ENCODE results near the gene SHANK1.

The SHANK1 gene

DNA sequence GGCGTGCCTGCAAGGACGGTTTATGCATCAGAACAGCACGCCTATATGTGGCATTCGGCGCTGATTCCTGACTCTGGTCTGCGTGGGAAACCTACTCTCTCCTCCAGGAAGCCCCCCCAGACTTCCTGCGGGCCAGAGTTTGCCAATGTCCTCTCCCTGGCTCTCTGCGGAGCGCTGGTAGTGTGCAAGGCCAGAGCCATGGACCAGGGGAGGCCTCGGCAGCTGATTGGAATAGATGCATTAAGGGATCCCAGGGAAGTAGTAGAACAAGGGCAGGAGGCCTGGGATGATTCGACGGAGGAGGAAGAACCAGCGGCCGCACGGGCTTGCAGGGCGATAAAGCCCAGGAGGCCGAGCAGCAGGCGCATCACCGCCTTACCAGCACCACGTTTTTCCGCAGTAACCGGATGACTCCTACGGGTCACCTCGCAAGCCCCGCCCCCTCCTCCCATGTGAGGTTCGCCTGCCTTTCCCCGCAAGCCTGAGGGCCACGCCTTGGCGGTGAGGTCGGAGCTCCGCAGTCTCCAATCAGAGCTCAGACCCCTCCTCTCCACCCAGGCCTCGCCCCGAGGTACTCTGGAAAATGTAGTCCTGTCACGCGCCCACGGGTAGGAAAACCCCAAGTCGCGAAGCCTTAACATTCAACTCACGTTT lies 8.6 kb upstream of the SHANK1 start:
- peak; percentile 73 to 78 for DNase-seq (ENCODE audit: low read depth in 2 of 2)

DNA sequence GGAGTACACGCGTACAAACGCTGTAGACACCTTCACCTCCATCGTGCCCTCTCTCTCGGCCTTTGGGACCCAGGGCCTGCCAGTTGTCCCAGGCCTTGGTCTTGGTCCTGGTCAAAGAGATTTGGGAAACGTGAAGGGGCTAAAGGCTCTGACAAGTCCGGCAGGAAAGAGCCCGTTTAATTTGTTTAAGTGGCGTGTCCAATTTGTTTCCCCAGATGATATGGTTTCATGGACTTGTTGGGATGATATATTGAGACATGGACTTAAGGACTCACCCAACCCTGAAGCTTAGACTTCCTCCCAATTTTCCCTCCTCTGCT lies 6.3 kb upstream of the SHANK1 start:
- DNase-seq (ENCODE audit: low read depth in 2 of 2) = no peak

DNA sequence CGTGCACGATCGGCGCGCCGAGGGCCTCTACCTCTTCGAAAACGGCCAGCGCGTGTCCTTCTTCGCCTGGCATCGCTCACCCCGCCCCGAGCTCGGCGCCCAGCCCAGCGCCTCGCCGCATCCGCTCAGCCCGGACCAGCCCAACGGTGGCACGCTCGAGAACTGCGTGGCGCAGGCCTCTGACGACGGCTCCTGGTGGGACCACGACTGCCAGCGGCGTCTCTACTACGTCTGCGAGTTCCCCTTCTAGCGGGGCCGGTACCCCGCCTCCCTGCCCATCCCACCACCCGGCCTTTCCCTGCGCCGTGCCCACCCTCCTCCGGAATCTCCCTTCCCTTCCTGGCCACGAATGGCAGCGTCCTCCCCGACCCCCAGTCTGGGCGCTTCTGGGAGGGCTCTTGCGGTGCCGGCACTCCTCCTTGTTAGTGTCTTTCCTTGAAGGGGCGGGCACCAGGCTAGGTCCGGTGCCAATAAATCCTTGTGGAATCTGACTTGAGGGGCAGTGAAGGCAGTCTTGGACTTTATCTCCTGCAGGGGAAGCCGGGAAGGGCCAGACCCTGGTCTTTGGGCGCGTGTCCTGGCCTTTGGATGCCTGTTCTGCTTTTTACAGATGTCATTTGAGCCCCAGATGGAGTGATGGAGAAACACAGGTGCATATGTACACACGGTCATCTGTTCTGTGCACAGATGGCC lies 5.8 kb upstream of the SHANK1 start:
- DNase-seq (ENCODE audit: low read depth in 2 of 2) = no peak

DNA sequence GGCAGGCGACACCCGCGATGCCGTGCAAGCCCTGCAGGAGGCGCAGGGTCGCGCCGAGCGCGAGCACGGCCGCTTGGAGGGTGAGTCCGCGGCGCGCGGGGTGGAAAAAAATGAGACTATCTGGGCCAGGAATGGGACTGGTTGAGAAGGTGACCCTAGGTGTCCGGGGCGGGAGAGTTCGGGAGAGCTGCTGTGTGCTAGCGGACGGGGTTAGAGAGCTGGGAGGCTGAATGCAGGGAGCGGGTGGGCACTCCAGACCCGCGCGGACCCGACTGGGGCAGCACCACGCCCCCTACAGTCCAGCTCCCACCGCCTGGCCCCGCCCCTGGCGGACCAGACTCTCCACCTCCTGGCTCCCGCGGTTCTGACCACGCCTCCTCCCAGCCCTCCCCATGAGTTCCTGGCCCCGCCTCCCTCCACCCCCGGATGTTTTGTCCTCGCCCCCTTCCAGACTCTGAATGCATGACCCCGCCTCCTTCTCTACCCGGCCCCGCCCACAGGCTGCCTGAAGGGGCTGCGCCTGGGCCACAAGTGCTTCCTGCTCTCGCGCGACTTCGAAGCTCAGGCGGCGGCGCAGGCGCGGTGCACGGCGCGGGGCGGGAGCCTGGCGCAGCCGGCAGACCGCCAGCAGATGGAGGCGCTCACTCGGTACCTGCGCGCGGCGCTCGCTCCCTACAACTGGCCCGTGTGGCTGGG lies 5.1 kb upstream of the SHANK1 start:
- DNase-seq (ENCODE audit: low read depth in 2 of 2) = peak; percentile 94 to 98

DNA sequence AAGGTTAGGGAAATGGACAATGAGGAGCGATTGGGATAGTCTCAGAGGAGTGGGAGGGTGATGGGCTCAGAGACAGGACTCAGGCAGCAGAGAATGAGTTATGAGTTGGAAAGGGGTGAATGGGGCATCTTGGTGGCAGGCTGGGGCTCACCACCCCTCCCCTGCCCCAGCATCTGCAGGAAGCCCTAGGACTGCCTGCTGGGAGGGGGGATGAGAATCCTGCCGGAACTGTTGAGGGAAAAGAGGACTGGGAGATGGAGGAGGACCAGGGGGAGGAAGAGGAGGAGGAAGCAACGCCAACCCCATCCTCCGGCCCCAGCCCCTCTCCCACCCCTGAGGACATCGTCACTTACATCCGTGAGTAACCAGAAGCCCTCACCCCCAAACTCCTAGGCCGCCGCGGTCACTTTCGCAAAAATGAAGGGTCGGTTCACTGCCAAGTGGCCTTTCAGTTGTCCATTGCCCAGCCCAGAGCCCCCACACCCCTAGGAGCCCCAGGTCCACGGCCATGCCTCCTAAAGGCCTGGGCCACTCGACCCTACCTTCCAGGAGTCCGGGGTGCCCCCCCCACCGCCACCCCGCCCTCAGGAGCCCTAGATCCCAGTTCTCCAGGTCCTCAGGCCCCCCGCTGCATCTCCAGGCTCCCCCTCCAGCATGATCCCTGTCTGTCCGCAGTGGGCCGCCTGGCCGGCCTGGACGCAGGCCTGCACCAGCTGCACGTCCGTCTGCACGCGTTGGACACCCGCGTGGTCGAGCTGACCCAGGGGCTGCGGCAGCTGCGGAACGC lies 4.3 kb upstream of the SHANK1 start:
- no peak for DNase-seq (ENCODE audit: low read depth in 2 of 2)

DNA sequence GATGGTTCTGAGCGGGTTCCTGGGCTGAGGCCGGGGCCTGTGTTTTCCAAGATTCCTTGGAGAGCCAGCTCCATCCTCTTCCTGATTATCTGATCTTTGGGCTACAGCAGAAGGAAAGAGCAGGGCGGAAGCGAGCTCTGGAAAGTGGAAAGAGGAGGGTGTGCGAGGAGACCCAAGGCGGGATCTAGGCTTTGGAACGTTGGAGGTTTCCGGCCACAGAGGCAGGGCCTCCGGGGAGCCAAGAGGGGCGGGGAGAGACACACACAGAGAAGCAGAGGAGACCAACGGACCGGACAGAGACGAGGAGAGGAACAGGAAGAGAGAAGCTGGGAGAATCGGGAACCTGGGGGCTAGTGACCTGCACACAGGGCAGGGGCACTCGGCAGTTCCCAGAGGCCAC lies 3.5 kb upstream of the SHANK1 start, which contains the start of gene CLEC11A:
TSS of gene CLEC11A (plus strand) at position 296 of the 400 bp plus-strand sequence. CDS start 162 bp downstream, outside the sequence.
- no peak for DNase-seq (ENCODE audit: low read depth in 2 of 2)

DNA sequence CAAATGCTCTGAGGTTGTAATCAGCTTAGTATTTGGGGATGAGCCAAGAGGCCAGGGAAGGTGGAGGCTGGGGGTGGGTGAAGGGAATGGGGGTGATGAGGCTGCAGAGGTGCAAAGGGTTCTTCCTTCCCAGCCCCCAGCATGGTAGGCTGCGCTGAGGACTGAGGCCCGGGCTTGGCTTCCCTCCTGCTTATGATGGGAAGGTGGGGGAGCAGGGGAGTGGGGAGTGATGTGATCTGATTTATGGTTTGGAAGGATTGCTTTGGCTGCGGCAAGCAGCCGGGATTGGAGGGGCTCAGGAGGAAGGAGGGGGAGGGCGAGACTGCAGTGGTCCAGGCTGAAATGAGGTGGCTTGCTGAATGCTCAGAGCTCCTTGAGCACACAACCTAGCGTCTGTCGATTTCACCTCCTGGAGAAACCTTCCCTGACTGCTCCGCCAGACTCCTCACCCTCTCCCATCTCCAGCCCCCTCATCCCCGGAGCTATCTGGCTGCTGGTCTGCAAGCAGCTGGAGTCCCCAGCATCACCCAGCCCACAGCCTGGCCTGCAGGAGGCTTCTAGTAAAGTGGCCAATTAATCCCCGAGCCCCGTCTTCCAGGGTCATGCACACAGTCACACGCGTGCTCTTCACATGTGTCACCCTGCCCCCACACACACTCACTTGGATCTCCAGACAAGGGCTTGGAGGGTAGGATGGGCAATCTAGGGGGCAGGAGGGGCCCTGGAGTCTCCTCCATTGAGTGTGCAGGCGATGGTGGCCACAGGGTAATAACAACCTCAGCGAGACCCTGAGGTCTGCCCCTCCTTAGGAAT lies 2.8 kb upstream of the SHANK1 start:
- no peak for DNase-seq (ENCODE audit: low read depth in 2 of 2)

DNA sequence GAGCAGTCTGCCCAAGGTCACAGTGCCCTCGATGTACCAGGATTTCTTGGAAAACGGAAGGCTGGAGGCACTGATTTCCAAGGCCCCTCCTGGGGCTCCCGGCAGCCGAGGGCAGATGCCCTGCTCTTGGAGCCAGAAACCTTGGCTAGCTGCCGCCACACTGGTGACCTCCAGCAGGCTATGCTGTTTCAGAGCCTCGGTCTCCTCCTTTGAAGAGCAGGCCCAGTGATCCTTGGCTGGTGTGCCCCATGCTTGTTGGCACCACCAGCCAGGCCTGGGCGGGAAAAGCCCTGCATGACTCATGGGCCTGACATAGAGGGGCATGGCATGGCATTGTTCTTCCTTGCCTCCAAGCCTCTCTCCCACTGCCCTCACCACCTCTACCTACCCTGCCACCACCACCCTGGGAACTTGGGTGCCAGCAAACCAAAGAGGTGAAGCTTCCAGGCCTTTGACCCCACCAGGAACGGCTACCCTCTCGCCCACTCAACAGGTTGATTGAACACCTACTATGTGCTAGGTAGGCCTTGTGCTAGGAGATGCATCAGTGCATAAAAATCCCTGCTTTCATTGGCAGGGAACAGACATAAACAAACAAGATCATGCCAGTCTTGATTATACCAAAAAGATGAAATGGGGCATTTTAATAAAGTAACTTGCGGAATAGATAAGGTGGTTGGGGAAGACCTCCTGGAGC lies 2.0 kb upstream of the SHANK1 start:
- DNase-seq (ENCODE audit: low read depth in 2 of 2) = no peak

DNA sequence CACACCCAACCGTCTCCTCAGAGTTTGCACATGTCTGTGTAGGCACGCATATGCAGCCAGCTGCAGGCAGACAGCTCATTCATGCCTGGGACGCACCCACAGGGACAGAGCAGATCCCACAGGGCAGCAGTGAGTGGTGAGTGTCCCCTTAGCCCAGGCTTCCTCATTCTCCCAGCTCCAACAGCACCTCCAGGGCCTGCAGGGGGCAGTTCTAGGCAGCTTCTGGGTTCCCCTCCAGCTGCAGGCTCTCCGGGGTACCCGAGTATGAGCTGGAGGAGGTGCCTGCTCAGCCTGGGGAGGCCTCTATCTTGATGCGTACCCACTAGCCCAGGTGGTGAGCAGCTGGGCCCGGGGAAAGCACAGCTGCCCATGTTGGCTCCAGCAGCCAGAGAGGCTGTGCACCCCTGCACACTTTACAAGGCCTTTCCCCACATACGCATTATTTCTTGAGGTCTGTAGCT lies 1.3 kb upstream of the SHANK1 start:
- no peak for DNase-seq (ENCODE audit: low read depth in 2 of 2)

DNA sequence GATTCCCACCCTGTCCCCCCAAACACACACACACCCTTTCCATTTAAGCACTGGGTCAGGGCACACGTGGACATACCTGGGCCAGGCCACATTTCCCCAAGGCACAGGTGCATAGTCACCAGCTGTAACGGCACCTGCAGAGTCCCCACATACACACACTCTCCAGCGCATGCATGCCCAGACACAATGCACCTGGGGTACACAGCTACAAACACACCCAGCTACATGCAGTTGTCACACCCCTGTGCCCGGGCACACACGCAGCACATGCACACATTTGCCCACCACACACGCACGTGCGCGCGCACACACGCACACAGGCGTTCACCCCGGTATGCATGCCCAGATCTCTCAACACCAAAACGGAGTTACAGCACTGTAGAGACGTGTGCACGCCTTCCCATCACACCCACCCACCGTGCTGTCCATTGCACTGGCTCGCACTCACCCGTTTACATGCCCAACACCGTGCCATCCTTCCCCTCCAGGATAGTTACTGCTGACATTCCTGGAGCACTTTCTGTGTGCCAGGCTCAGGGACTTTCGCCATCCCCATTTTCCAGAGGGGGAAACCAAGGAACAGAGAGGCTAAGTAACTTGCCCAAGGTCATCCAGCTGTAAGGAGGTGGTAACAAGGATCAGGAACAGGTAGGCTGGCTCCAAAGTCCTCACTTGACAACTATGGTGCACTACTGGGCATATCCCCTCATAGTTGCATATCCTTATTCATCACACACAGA lies 749 bp upstream of the SHANK1 start:
- DNase-seq (ENCODE audit: low read depth in 2 of 2) = no peak

DNA sequence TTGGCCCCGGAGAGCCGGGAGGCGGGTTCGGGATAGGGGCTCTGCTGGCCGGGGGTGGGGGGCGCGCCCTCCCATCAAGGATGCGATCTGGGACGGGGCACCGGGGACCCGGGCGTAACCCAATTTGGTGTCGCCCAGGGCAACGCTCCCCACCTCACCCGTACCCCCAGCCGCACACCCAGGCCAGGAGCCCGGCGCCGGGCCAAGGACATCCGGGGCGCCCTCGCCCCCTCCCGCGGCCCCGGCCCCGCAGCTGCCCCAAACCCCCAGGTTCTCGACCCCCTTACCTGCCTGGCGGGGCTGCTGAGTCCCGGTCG lies 525 bp downstream of the SHANK1 start:
- DNase-seq (ENCODE audit: low read depth in 2 of 2) = no peak

DNA sequence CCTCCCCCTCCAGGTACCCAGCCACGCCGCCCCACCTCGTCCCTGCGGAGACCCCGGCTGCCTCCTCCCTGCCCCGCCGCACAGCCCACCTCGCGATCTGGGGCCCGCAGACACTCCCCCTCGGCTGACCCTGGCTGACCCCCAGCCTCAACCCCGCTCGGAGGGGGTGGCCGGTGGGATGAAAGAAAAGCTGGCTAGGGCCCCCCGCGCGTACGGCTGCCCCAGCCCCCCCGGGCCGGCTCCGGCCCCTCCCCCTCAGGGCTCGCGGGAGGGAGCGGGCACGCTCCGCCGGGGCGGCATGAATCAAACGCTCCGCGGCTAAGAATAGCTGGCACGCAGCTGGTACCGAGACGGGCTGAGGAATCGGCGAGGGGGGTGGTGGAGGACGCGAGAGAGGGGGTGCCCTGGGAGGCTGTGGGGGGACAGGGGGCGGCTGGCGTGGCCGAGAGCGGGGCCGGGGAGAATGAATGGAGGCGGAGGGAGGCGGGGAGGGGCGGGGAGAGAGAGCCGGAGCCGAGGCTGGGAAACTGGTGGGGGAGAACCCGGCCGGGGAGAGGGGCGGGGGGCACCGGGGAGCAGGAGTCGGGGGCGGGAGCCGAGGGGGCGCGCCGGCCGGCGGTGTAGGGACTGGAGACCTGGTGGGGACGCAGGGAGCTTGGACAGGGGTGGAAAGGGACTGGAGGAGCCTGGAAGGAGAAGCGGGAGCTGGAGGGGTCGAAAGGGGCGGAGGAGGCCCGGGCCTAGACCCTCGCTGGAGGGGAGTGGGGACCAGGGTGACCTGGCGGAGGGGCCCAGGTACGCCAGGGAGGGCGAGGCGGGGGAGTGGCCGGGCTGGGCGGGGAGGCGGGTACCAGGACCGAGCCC lies 1.1 kb downstream of the SHANK1 start:
- no peak for DNase-seq (ENCODE audit: low read depth in 2 of 2)

DNA sequence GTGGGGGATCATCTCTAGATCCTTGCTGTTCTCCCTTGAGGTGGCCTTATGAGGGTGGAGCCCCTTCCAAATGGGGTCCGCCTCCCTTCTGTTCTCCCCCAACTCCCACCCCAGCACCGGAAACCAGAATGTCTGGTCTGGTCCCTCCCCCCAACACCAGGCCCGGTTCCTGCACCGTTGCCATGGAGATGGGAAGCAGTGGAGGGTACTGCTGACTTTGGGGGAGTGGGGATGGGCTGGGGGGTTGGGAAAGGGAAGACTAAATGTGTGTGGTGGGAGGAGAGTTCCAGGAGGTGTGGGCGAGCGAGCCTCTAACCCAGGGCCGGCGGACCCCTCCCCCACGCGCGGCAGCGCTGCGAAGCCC lies 1.7 kb downstream of the SHANK1 start:
- DNase-seq (ENCODE audit: low read depth in 2 of 2) = no peak

DNA sequence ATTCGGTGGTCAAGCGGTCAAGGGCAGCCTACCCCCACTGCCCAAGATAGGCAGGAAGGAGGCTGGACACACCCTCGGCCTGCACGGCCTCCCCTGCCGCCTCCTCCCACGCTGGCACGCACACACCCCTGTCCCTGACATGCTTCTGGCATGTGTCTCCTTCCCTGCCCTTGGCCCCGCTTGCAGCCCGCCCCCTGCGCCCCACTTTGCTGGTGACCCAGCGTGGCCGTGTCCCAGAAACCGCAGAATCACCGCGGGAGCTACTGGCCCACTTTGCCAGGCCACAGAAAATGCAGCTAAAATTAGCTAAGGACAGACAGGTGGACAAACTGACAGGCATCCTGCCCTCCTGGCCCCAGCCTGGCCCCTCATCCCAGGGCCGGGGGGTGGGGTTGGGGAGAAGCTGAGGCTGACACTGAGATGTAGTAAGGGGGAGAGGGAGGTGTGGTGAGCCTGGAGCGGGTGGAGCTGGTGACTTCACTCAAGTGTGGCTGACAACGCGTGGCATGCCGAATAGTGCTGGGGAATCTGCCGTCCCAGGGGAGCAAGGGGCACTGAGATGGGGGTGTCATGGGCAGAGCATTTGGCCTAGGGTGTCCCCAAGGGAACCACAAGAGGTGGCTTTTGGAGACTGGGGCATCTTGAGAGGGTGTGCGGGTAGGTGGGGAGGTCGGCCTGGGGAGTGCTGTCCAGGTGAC lies 2.4 kb downstream of the SHANK1 start:
- no peak for DNase-seq (ENCODE audit: low read depth in 2 of 2)

DNA sequence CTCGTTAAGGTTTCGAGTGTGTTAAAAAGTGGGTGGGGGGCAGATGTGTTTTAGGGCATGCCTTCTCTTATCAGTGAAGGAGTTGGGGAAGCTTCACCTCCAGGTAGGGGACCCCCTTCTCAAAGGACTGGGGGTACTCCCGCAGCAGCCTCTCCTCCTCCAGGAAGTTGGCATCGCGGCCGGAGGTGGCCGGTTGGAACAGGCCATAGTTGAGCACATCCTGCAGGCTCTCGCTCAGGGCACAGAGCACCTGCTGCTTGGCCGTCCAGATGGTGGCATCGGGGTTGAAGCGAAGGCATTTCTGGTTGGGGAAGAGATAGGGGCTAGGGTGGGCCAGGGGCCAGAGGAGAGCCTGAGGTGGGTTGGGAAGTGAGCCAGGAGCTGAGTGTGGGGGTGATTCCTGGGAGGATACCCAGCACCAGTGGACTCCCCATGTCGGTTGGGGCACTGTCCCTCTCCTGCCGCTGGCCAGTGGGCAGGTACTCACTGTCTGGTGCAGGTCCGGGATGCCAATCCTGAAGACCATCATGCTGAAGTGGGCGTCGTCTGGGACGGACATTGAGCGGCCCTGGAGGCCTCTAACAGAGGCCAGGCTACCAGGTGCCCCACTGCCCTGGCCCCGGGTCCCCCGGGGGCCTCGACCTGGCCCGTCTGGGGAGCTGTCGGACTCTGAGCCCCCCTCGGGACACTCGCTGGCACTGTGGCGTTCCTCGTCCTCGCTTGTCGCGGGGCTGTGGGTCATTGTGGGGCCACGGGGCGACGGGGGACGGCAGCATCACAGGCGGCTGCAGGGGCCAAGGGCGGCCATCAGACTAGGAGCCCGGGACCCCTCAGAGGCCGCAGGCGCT lies 3.2 kb downstream of the SHANK1 start:
- no peak for DNase-seq (ENCODE audit: low read depth in 2 of 2)

DNA sequence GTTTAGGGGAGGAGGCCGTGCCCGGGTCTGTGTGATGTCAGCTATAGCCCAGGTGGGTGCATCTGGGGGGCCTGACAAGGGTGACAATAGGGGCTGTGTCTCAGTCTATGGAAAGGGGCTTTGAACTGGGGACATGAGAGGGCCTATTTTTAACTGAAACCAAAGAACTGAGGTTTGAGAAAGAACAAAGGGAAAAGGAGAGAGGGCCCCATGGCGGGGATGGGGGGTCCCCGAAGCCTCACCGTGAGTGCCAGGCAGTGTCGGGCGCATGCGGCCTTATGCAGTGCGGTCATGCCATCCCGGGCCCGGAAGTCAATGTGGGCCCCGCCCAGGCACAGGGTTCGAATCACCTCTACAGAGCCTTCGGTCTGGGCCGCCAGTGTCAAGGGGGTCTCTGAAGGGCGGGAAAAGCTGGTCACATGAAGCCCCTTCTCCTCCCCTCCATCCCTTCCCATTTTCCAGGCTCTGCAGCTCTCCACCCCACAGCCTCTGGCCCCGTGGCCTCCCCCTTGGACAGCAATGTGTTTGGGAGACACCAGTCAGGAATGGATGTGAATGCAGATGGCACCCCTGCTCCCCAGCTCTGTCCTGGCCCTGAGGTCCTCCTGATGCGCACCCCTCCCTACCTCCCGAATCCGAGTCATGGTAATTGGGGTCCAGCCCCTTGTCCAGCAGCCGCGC lies 5.9 kb downstream of the SHANK1 start:
- DNase-seq (ENCODE audit: low read depth in 2 of 2) = no peak

DNA sequence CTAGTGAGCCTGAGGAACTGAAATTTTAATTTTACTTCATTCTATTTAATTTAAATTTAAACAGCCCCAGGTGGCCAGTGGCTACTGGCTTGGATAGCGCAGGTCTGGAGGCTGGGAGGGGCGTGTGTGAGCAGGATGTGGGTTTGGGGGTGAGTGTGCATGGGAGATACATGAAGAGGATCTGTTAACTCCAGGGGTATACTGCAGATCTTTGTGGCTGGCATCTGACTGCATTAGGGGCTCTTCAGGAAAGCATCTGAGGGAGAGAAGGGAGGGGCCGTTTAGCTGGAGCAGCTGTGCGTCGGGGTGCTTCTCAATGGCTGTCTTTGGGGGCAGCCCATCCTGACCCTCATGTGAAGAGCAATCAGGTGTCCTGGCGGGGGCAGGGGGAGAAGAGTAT lies 6.8 kb downstream of the SHANK1 start:
- DNase-seq (ENCODE audit: low read depth in 2 of 2) = no peak
